Tibial nerve (tissue), 4 donors: ENCODE results near the gene RPUSD1.

Experiments
- EP300 ChIP-seq, 2 donors: sonication (generic); formaldehyde crosslinking; IDR thresholded peaks; one replicate each; pipeline ENCODE4 v1.6.1; 2017; ENCODE audit warnings: antibody characterized with exemption in 2 of 2, mild to moderate bottlenecking in 1 of 2
- POLR2A ChIP-seq, 2 donors: fragments of 450-650 bp; IDR thresholded peaks; one replicate each; pipeline ENCODE4 v1.6.1; 2017; ENCODE audit warnings: antibody characterized with exemption in 2 of 2, mild to moderate bottlenecking in 2 of 2, moderate library complexity in 2 of 2
- TF ChIP-seq, protein P1 (sequence below), 5 experiments: fragments of 200-600 bp in 3 of 5; fragments of 450-650 bp in 2 of 5; sonication (generic) in 3 of 5; IDR thresholded peaks; one replicate each; pipeline ENCODE4 v1.5.1; 2016 to 2019; ENCODE audit warnings: antibody characterized with exemption in 5 of 5, mild to moderate bottlenecking in 3 of 5, moderate library complexity in 2 of 5

DNA sequence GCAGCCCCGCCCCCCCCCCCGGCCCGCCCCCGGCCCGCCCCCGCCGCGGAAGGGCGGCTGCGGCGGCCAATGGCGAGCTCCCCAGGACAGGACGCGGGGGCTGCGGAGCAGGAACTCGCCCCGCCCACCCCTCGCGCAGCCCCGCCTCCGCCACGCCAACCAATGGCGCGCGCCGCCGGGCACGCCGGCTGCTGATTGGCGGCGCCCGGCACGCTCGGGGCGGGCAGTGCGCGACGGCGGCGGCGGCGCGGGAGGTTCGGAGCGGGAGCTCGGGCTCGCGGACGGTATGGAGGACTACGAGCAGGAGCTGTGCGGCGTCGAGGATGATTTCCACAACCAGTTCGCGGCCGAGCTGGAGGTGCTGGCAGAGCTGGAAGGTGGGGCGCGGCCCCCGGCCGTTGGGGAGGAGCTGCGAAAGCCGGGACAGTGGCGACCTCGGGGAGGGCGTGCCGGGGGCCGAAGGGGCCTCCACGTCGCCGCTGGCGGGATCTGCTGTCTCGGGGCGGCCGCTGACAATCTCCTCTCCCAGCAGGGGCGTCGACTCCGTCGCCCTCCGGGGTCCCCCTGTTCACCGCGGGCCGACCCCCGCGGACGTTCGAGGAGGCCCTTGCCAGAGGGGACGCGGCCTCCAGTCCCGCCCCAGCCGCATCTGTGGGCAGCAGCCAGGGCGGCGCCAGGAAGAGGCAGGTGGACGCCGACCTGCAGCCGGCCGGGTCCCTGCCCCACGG lies 382 bp upstream of the RPUSD1 start, which contains the start of gene CHTF18:
- TF ChIP-seq, protein P1, sequence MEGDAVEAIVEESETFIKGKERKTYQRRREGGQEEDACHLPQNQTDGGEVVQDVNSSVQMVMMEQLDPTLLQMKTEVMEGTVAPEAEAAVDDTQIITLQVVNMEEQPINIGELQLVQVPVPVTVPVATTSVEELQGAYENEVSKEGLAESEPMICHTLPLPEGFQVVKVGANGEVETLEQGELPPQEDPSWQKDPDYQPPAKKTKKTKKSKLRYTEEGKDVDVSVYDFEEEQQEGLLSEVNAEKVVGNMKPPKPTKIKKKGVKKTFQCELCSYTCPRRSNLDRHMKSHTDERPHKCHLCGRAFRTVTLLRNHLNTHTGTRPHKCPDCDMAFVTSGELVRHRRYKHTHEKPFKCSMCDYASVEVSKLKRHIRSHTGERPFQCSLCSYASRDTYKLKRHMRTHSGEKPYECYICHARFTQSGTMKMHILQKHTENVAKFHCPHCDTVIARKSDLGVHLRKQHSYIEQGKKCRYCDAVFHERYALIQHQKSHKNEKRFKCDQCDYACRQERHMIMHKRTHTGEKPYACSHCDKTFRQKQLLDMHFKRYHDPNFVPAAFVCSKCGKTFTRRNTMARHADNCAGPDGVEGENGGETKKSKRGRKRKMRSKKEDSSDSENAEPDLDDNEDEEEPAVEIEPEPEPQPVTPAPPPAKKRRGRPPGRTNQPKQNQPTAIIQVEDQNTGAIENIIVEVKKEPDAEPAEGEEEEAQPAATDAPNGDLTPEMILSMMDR (IDR thresholded peaks at IDR 0.05) = no peak
- TF ChIP-seq EP300 (IDR thresholded peaks at IDR 0.05) (no peak), POLR2A (IDR thresholded peaks at IDR 0.05) (no peak)
